Prostate gland (tissue), 2 donors: ENCODE data around the gene ADGRG1.

ENCODE experiments used
- CTCF ChIP-seq, 4 experiments: fragments of 200-600 bp in 2 of 4; fragments of 450-650 bp in 2 of 4; sonication (generic) in 2 of 4; IDR thresholded peaks; 1 replicate in 3 of 4; 2 replicates in 1 of 4; pipeline ENCODE4 v1.5.1; 2016 to 2019; ENCODE audit warnings: antibody characterized with exemption in 4 of 4, mild to moderate bottlenecking in 2 of 4, moderate library complexity in 2 of 4
- POLR2A ChIP-seq: fragments of 450-650 bp; IDR thresholded peaks from one replicate; pipeline ENCODE4 v1.6.1; 2016; ENCODE audit warnings: antibody characterized with exemption, mild to moderate bottlenecking

GRCh38 chr16:57619133-57619605, 9.3 kb upstream of the ADGRG1 start:
- TF ChIP-seq CTCF (IDR thresholded peaks at IDR 0.05): no peak
- TF ChIP-seq POLR2A: no peak
